PC-9 (cell line): Measurements from ENCODE around the gene CLEC1A. TPM values are rescaled to one million over a fixed set of nuclear protein-coding genes. Genes with fewer than 3 reads are reported as not detected.

Experiments used
- BruUV-seq: library from RNA; stranded (reverse); fragments of 400-500 nt; replicated peaks from 2 replicates; lab custom pipeline; 2021; lab: Mats Ljungman, UMichigan
- CTCF ChIA-PET: fragments of 300-600 bp; sonication (Branson Sonifier 250); formaldehyde crosslinking; loops from one replicate; lab custom pipeline; 2022; ENCODE audit warnings: antibody characterized with exemption; lab: Charles Lee
- POLR2A ChIA-PET: fragments of 300-600 bp; sonication (Branson Sonifier 250); formaldehyde crosslinking; loops from one replicate; lab custom pipeline; 2022; ENCODE audit warnings: antibody characterized with exemption; ENCODE audit not compliant: unreplicated experiment; lab: Charles Lee
- DNase-seq, 2 experiments: peaks; one replicate each; pipeline versions ENCODE4 v3.0.0 to v3.0.0-alpha.2; 2015 to 2022; ENCODE audit warnings: mixed read lengths in 1 of 2
- H2AFZ ChIP-seq: fragments of 200-600 bp; sonication (generic); 2 replicates; pipeline ENCODE4 v1.8.1; 2017; ENCODE audit warnings: antibody characterized with exemption
- H3F3A ChIP-seq: fragments of 200-600 bp; sonication (generic); 2 replicates; pipeline ENCODE4 v1.8.1; 2017; ENCODE audit warnings: antibody characterized with exemption, mild to moderate bottlenecking, low read depth; ENCODE audit not compliant: insufficient read depth
- H3K27ac ChIP-seq: fragments of 200-600 bp; sonication (generic); 2 replicates; pipeline ENCODE4 v1.6.1; 2016; ENCODE audit warnings: mixed run types
- H3K27me3 ChIP-seq: fragments of 200-600 bp; sonication (generic); 2 replicates; pipeline ENCODE4 v1.6.1; 2016; ENCODE audit warnings: low read depth, mixed run types; ENCODE audit not compliant: insufficient read depth
- H3K36me3 ChIP-seq: fragments of 200-600 bp; sonication (generic); 2 replicates; pipeline ENCODE4 v1.6.1; 2016; ENCODE audit warnings: low read depth, mixed run types
- H3K4me1 ChIP-seq: fragments of 200-600 bp; sonication (generic); replicated peaks from 2 replicates; pipeline ENCODE4 v1.6.1; 2016; ENCODE audit warnings: mixed run types; ENCODE audit not compliant: insufficient read depth
- H3K4me2 ChIP-seq: fragments of 200-600 bp; sonication (generic); 2 replicates; pipeline ENCODE4 v1.6.1; 2017; ENCODE audit warnings: mixed run types
- H3K4me3 ChIP-seq: fragments of 200-600 bp; sonication (generic); 2 replicates; pipeline ENCODE4 v1.6.1; 2016; ENCODE audit warnings: mixed run types
- H3K79me2 ChIP-seq: fragments of 200-600 bp; sonication (generic); 2 replicates; pipeline ENCODE4 v1.6.1; 2017; ENCODE audit warnings: low read depth, mixed run types
- H3K9me2 ChIP-seq: fragments of 200-600 bp; sonication (generic); 2 replicates; pipeline ENCODE4 v1.8.1; 2017; ENCODE audit warnings: mild to moderate bottlenecking; ENCODE audit not compliant: insufficient read depth
- H3K9me3 ChIP-seq: fragments of 200-600 bp; sonication (generic); 2 replicates; pipeline ENCODE4 v1.8.1; 2016; ENCODE audit warnings: low read depth; ENCODE audit not compliant: insufficient read depth
- H4K20me1 ChIP-seq: fragments of 200-600 bp; sonication (generic); 2 replicates; pipeline ENCODE4 v1.8.1; 2017; ENCODE audit not compliant: insufficient read depth
- EZH2 ChIP-seq: fragments of 200-600 bp; sonication (generic); IDR thresholded peaks from 2 replicates; pipeline ENCODE4 v1.8.0; 2017; ENCODE audit warnings: antibody characterized with exemption, low read depth
- intact Hi-C: fragments of 100-400 bp; cut with micrococcal nuclease; formaldehyde crosslinking; loops from one replicate; pipeline ENCODE4 v1.10.0; 2022; ENCODE audit not compliant: unreplicated experiment
- total RNA-seq: library from RNA; stranded (reverse); gene quantifications from 2 replicates; pipeline ENCODE4 v1.2.3, GENCODE V29; 2021
- TF ChIP-seq, protein P1 (sequence below): fragments of 200-600 bp; sonication (generic); conservative IDR thresholded peaks from 2 replicates; pipeline ENCODE4 v1.6.1; 2017; ENCODE audit warnings: mixed run types, antibody characterized with exemption, mild to moderate bottlenecking, moderate library complexity

CLEC1A gene
- total RNA-seq, 1 experiment from 2014 or later: not detected

DNA sequence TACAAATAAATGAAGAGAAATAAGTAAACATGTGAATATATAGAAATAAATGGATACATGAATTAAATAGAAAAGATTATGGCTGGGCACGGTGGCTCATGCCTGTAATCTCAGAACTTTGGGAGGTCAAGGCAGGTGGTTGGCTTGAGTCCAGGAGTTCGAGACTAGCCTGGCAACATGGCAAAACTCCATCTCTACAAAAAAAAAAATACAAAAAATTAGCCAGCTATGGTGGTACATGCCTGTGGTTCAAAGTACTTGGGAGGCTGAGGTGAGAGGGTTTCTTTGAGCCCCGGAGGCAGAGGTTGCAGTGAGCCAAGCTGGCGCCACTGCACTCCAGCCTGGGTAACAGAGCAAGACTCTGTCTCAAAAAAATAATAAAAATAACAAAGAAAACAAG is 36.3 kb upstream of the CLEC1A start:
- no peak for DNase-seq
- no peak for TF ChIP-seq EZH2
- TF ChIP-seq, protein P1, sequence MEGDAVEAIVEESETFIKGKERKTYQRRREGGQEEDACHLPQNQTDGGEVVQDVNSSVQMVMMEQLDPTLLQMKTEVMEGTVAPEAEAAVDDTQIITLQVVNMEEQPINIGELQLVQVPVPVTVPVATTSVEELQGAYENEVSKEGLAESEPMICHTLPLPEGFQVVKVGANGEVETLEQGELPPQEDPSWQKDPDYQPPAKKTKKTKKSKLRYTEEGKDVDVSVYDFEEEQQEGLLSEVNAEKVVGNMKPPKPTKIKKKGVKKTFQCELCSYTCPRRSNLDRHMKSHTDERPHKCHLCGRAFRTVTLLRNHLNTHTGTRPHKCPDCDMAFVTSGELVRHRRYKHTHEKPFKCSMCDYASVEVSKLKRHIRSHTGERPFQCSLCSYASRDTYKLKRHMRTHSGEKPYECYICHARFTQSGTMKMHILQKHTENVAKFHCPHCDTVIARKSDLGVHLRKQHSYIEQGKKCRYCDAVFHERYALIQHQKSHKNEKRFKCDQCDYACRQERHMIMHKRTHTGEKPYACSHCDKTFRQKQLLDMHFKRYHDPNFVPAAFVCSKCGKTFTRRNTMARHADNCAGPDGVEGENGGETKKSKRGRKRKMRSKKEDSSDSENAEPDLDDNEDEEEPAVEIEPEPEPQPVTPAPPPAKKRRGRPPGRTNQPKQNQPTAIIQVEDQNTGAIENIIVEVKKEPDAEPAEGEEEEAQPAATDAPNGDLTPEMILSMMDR: no peak
- ChIA-PET POLR2A (no interaction called here), CTCF (no interaction called here)
- Histone ChIP-seq H3K27me3 (no peaks in the 10 kb centered on the region), H4K20me1 (no peaks in the 10 kb centered on the region), H3K36me3 (no peaks in the 10 kb centered on the region), H3K4me2 (no peak overlapping the region), H3K27ac (no peak overlapping the region), H3K9me3 (0 out of 2 replicates have a peak, but pooled peaks cover 5% of the 10 kb centered on the region), H3K79me2 (no peaks in the 10 kb centered on the region), H3F3A (peaks cover 6% of the 10 kb centered on the region; the same call in 1 of the 2 replicates), H3K4me1 (peaks cover 13% of the 10 kb centered on the region), H2AFZ (no peak overlapping the region), H3K9me2 (no peaks in the 10 kb centered on the region), H3K4me3 (no peak overlapping the region)
- intact Hi-C loops: no loop called here
- BruUV-seq: no TSS peak

DNA sequence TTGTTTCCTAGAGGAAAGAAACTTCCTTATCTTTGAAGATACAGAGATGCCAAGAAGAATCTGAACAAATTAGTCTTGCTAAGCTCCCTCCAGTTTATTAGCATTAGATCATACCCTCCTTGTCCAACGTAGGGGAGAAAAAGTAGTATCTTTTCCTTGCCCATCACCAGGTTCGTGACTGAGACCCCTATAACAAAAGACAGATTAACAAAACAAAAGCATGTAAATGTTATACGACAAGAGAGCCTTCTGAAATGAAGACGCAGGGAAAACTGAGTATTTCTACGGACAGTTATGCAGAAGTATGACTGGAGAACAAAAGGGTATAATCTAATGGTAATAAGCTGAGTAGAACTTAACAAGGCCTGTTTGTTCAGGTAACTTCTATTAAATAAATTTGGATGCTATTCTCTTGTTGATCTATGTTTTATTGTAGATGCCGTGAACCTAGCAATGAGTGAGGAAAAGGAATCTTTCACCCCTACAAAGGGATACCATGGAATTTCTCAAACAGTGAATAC is 34.1 kb upstream of the CLEC1A start:
- Histone ChIP-seq H3F3A (peaks cover 6% of the 10 kb centered on the region; the same call in 1 of the 2 replicates), H3K27ac (no peak overlapping the region), H3K4me3 (no peak overlapping the region), H3K79me2 (no peaks in the 10 kb centered on the region), H3K4me2 (no peak overlapping the region), H4K20me1 (no peaks in the 10 kb centered on the region), H3K9me3 (no peaks in the 10 kb centered on the region), H3K36me3 (no peaks in the 10 kb centered on the region), H2AFZ (no peak overlapping the region), H3K4me1 (peaks cover 18% of the 10 kb centered on the region), H3K27me3 (no peaks in the 10 kb centered on the region), H3K9me2 (no peaks in the 10 kb centered on the region)
- intact Hi-C loops: no loop called here
- POLR2A ChIA-PET: interaction anchor here (0.6 kb wide), 1 partner anchor 246 kb away, joined by 6 read pairs; no protein-coding TSS in a partner anchor
- BruUV-seq: no TSS peak
- CTCF ChIA-PET: interaction anchor here (0.6 to 1.0 kb wide), 3 partner anchors 109 to 383 kb away, joined by 3 to 16 read pairs (median 3); no protein-coding TSS in a partner anchor
- no peak for TF ChIP-seq EZH2
- TF ChIP-seq, protein P1: no peak
- DNase-seq: no peak

DNA sequence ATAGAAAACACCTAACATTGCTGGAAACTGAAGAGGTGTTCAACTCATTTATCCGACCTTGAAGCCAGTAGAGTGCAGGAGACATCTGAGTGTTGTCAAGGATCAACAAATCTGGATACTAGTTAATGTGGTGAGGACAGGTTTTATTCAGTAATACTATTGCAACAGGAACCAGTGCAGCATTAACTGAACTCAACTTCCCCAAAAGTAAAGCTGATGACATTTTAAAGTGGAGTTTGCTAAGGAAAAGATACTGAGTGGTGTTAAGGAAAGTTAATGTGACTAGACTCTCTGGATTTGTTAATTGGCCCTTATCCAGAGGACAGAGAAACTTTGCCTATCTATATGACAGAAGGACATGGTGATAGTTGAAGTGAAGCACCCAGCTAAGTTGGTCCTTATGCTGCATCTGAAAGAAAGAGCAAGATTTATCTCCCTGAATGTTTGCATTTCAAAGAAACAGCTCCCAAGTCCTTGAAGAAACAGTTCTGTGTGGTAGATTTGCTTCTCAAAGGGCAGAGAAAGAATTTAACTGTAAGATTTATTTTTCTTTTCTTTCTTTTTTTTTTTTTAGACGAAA is 32.4 kb upstream of the CLEC1A start:
- DNase-seq: no peak
- ChIA-PET POLR2A (no interaction called here), CTCF (interaction anchor here (1.7 kb wide), 1 partner anchor 121 kb away, joined by 5 read pairs; no protein-coding TSS in a partner anchor)
- Histone ChIP-seq H3K27ac (no peak overlapping the region), H3K9me3 (no peaks in the 10 kb centered on the region), H2AFZ (no peak overlapping the region), H3K36me3 (no peaks in the 10 kb centered on the region), H4K20me1 (no peaks in the 10 kb centered on the region), H3K4me2 (no peak overlapping the region), H3K4me1 (peaks cover 18% of the 10 kb centered on the region), H3K4me3 (no peak overlapping the region), H3K27me3 (no peaks in the 10 kb centered on the region), H3K9me2 (no peaks in the 10 kb centered on the region), H3K79me2 (no peaks in the 10 kb centered on the region), H3F3A (peaks cover 6% of the 10 kb centered on the region; the same call in 1 of the 2 replicates)
- no TSS peak for BruUV-seq
- no peak for TF ChIP-seq EZH2
- TF ChIP-seq, protein P1: no peak
- intact Hi-C loops: no loop called here
